ENCODE results near the gene GRAMD1B. TPM values are rescaled to one million over a fixed set of nuclear protein-coding genes. Genes with fewer than 3 reads are reported as not detected.

The GRAMD1B gene
- total RNA-seq, 4 donors from 2014 or later = 0.08 to 0.64 (median 0.42) TPM

GRCh38 chr11:123413636-123414035 lies 16.4 kb upstream of the GRAMD1B start:
- H3K27me3 ChIP-seq = no peaks in the 10 kb centered on the region
- no peaks in the 10 kb centered on the region for H3K4me1 ChIP-seq
- no peak overlapping the region for H3K4me3 ChIP-seq
- TF ChIP-seq CTCF (IDR thresholded peaks at IDR 0.05) = no peak
- no peak for TF ChIP-seq POLR2AphosphoS5 (IDR thresholded peaks at IDR 0.05)
- TF ChIP-seq POLR2A (IDR thresholded peaks at IDR 0.05) = no peak
- no peak for TF ChIP-seq EP300 (IDR thresholded peaks at IDR 0.05)
- H3K27ac ChIP-seq = no peak overlapping the region
- no peaks in the 10 kb centered on the region for H3K36me3 ChIP-seq
- H3K9me3 ChIP-seq = no peaks in the 10 kb centered on the region
- WGBS = 94% methylated on average over 6 of the region's 6 CpGs
- DNase-seq (ENCODE audit: low spot score in 2 of 2) = no peak

GRCh38 chr11:123416566-123416965 lies 13.5 kb upstream of the GRAMD1B start:
- Histone ChIP-seq H3K4me1 (no peaks in the 10 kb centered on the region), H3K36me3 (no peaks in the 10 kb centered on the region), H3K27me3 (no peaks in the 10 kb centered on the region), H3K4me3 (no peak overlapping the region), H3K27ac (no peak overlapping the region), H3K9me3 (no peaks in the 10 kb centered on the region)
- no peak for DNase-seq (ENCODE audit: low spot score in 2 of 2)
- TF ChIP-seq POLR2A (IDR thresholded peaks at IDR 0.05) (no peak), EP300 (IDR thresholded peaks at IDR 0.05) (no peak), POLR2AphosphoS5 (IDR thresholded peaks at IDR 0.05) (no peak), CTCF (IDR thresholded peaks at IDR 0.05) (no peak)

- WGBS = 81% methylated on average over 4 of the region's 4 CpGs
- DNase-seq (ENCODE audit: low spot score in 2 of 2) = no peak
- no peak overlapping the region for H3K4me3 ChIP-seq
- H3K27ac ChIP-seq = no peak overlapping the region
- H3K27me3 ChIP-seq = no peaks in the 10 kb centered on the region
- H3K9me3 ChIP-seq = no peaks in the 10 kb centered on the region
- no peaks in the 10 kb centered on the region for H3K4me1 ChIP-seq
- no peaks in the 10 kb centered on the region for H3K36me3 ChIP-seq
- no peak for TF ChIP-seq EP300 (IDR thresholded peaks at IDR 0.05)
- no peak for TF ChIP-seq CTCF (IDR thresholded peaks at IDR 0.05)
- TF ChIP-seq POLR2AphosphoS5 (IDR thresholded peaks at IDR 0.05) = no peak
- no peak for TF ChIP-seq POLR2A (IDR thresholded peaks at IDR 0.05)
These were observed 11.5 kb upstream of the GRAMD1B start for GRCh38 chr11:123418351-123419114.

DNA sequence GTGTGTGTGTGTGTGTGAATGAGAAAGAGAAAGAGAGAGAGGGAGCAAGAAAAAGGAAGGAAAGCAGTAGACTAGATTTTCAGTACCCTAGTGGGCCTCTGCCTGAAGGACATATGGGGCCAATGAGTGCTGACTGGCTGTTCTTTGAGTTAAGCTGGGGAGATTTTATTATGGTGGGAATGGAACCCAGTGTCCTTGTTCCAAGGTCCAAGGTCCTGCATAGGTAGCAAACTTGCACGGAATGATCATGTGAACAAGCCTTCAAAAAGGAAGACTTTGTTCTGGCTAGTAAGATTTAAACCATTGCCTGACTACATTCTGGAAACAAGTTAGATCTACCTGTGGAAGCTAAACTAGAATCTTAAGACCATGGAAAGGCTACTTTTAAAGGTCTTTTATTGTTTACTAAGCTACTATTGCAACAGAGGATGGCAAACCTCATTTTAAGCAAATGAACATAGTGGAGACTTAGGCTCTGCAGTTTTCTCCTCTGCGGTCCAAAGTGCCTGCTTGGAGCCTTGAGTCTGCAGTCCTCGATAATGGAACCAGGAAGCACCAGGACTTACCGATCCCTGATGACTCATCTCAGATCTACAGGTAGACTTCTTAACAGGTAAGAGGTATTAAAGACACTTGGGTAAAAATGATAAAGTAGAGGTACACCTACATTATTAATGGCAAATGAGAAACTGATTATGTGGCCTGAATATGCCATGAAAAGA lies 10.2 kb upstream of the GRAMD1B start:
- H3K36me3 ChIP-seq = no peaks in the 10 kb centered on the region
- no peaks in the 10 kb centered on the region for H3K9me3 ChIP-seq
- no peak overlapping the region for H3K4me3 ChIP-seq
- 90% methylated on average over 4 of the region's 4 CpGs for WGBS
- TF ChIP-seq POLR2A (IDR thresholded peaks at IDR 0.05) (no peak), CTCF (IDR thresholded peaks at IDR 0.05) (no peak), POLR2AphosphoS5 (IDR thresholded peaks at IDR 0.05) (no peak), EP300 (IDR thresholded peaks at IDR 0.05) (no peak)
- DNase-seq (ENCODE audit: low spot score in 2 of 2) = no peak
- H3K27ac ChIP-seq = no peak overlapping the region
- no peaks in the 10 kb centered on the region for H3K4me1 ChIP-seq
- peaks cover 3% of the 10 kb centered on the region for H3K27me3 ChIP-seq

- TF ChIP-seq EP300 (IDR thresholded peaks at IDR 0.05) = no peak
These were observed 8.5 kb upstream of the GRAMD1B start for GRCh38 chr11:123421589-123421988.

More at GRCh38 chr11:123421589-123421988, 8.5 kb upstream of the GRAMD1B start:
- H3K4me1 ChIP-seq = no peaks in the 10 kb centered on the region
- no peak for DNase-seq (ENCODE audit: low spot score in 2 of 2)
- H3K27me3 ChIP-seq = peaks cover 19% of the 10 kb centered on the region
- WGBS = 32% methylated on average over 1 of the region's 1 CpG
- no peaks in the 10 kb centered on the region for H3K36me3 ChIP-seq
- H3K27ac ChIP-seq = no peak overlapping the region
- no peak overlapping the region for H3K4me3 ChIP-seq
- no peaks in the 10 kb centered on the region for H3K9me3 ChIP-seq

Measured in suprapubic skin (tissue), 4 donors.